HG03097 (cell line): ENCODE data around the gene TOP3A.

ENCODE experiments used
- ATAC-seq: cut with Tn5 transposase; IDR thresholded peaks from one replicate; pipeline ENCODE4 v1.9.1; 2021; ENCODE audit not compliant: unreplicated experiment, low FRiP score

TOP3A gene

DNA sequence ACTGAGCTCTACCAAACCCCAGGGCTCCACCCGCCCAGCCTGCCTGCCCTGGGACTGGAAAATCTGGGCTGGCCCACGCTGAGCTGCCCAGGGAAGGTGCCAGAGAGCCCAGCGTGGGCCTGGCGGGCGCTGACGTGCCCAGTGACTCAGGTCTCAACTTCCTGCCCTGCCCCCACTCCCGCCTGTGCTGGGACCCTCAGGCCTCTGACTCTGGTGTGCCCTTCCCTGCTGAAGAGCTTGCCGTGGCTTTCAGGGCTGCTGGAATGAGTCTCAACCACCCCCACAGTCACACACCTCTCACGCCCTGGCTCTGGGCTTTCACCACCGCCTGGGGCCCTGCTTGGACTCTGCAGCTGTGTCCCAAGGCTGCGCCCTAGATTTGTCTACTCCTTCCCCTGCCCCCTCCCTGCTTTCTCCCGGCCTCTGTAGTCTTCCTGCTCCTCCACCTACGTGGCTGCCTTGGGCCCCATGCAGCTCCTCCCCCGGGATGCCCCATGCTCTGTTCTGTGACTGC, 79.0 kb downstream of the TOP3A start:
- ATAC-seq, result no peak

DNA sequence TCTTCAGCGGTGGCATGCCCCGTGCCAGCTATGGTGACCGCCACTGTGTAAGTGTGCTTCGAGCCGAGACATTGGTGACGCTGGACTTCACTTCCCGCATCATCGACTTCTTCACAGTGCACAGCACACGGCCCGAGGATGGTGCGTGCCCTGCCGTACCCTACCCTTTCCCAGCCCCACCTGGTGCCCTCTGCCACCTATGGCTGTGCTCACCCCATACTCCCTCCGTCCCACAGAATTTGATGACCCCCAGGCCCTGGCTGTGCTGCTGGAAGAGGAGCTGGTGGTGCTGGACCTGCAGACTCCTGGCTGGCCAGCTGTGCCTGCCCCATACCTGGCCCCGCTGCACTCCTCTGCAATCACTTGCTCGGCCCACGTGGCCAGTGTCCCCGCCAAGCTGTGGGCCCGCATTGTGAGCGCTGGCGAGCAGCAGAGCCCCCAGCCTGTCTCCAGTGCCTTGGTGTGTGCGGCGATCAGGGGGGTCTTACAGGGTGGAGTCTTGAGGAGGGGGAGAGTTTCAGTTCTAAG, 79.9 kb downstream of the TOP3A start:
- no peak for ATAC-seq

DNA sequence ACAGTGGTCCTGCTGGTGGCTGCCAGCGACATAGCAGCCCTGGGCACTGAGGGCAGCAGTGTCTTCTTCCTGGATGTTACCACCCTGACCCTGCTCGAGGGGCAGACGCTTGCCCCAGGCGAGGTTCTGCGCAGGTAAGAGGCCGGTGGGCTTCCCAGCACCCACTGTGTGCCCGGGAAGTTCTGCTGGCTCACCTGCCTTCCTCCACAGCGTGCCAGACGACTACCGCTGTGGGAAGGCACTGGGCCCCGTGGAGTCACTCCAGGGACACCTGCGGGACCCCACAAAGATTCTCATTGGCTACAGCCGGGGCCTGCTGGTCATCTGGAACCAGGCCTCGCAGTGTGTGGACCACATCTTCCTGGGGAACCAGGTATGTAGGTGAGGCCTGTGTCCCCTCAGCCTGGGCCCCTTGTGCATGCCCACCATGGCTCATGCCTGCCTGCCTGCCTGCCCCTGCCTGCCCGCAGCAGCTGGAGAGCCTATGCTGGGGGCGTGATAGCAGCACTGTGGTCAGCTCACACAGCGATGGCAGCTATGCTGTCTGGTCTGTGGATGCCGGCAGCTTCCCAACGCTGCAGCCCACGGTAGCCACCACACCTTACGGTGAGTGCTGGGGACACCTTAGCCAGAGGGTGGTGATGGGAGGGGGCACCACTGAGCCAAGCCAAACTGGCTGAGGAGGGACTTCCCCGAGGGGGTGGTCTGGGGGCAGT, 80.8 kb downstream of the TOP3A start:
- no peak for ATAC-seq

DNA sequence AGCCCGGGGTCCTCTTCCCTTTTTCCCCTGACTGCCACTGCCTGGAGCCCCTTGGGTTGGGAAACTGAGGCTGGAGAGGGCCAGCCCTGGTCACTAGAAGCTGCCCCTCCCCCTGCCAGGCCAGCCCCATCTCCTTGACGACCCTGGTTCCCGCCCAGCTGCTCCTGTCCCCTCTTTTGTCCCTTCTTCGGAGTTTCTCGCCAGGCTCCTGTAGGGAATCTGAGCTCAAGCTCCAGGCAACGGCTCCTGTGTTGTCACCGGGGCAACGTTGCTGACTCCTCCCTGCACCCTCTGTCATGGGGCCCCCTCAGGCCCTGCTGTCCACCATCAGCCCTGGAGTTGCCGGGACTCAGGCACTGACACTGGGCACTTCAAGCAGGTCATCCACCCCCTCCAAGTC, 83.6 kb downstream of the TOP3A start:
- no peak for ATAC-seq

DNA sequence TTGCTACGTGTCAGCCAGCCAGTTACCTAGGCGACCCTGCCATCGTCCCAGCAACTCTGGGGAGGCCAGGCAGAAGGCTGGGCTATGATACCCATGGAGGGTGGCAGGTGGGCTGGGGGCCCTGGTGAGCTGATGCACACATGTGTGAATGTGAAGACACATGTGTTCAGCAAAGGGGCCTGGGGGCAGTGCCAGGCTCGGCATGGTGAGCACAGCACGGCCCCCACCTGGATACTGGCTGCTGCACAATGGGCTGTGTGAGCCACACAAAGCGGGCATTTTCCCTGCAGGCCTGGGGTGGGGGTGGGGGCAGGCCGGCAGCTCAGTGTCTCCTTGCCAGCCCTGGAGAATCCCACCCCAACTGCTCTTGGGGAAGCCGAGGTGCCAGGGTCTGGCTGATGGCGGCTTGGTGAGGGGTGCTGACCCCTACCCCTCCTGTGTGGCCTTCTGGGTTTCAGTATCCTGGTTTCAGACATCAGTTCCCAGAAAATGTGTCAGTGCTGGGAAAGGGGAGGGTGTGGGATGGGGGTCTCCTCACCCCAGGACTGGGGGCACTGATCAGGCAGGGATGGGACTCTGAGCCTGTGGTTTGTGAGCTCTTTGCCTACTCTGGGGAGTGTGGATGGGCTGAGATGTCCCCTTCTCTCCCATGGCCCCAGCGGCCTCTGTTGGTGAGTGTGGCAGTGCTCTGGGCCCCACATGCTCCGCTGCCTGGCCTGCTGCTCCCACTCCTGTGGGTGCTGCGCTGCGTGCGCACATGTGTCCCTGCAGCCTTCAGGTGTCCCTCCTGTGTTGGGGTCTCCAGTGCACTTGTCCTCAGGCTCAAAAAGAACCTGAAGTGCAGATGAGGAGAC, 84.3 kb downstream of the TOP3A start:
- no peak for ATAC-seq

DNA sequence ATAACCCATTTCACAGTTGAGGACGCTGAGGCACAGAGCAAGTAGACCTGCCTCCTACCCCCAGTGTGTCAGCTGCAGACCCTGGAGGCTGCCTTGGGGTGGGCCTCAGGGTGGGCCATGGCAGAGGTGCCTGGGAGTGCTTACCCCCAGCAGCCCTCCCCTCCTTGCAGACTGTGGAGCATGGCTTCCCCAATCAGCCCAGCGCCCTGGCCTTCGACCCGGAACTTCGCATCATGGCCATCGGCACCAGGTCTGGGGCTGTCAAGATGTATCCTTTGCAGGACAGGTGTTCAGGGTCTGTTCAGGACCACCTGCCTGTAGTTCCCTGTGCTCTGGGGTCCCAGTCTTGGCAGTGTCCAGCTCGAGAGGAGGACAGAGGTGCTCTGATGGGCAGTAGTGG, 85.0 kb downstream of the TOP3A start:
- ATAC-seq, result no peak

DNA sequence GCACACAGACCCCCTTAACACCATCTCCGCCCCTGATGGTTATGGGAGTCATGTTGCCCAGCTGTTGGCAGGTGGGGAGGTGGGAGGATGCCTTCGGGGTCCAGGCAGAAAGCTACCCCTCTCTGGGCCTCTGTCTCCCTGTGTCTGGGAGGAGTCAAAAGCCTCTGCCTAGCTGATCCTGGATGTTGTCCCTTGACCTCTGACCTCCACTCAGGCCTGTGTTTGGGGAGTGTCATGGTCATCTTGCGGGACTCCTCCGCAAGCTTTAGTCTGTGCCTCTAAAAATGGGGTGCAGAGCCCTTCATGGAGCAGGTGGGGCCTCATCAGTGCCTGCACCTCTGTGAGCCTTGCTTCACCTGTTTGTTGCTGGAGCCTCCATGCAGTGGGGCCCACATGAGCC, 85.5 kb downstream of the TOP3A start:
- ATAC-seq, result no peak

DNA sequence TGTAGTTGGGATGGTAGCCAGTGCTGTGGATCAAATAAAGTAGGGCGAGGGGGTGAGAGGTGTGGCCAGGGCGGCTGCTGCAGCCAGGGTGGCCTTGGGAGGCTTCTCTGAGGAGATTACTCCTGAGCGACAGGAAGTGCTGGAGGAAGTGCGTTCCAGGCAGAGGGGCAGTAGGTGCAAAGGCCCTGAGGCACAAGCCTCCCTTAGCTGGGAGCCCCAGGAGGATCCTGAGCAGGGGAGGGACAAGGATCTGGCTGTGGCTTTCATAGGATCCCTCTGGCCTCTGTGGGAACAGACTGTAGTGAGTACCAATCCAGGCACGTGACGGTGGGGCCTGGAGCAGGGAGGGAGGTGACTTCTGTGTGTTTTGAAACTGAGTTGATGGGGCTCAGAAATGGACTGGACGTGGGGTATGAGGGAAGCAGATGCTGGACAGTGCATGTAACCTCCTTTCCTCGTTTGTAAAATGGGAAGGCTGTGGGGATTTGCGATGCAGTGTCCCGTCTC, 86.6 kb downstream of the TOP3A start:
- no peak for ATAC-seq

DNA sequence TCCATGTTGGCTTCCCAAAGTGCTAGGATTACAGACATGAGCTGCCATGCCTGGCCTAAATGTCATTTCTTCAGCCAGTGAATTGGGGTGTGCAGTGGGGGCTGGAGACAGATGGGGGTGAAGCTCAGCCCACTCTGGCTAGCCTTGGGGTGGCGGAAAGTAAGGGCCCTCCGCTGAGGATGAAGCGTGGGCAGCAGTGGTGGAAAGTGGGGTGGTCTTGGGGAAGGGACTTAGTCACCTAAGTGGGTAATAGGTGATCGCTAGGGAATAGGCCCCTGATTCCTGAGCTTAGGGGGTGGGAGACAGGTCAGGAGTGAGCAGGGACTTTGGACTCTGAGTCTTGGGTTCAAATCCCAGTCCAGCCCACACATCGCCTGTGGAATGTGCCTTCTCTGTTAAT, 87.2 kb downstream of the TOP3A start:
- no peak for ATAC-seq

DNA sequence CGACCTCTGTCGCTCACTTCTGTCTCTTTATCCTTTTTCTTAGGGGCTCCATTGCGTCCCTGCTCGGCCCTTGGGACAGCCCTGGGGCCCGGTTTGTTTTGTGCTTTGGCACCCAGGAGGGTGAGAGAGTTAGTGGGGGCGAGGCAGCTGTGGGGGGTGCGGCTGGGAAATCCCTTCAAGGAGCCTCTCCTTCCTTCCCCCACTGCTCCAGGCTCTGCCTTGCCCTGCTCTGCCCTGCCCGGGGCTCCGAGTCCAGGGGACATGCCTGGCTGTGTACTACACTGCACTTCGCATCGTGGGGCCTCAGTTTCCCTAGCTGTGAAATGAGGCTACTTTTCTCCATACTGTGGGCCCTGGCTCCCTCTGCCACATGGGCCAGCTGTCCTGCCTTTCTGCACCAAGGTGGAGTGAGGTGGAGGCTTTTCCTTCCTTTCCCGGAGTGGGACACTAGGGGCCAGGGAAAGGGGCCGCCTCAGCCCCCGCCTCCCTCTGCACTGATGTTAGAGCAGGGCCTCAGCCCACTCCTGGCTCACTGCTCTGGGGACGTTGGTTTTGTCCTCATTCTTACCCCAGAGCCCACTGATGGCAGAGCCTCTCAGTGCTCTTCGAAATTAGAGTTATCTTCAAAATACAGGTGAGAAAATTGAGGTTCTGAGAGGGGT, 88.4 kb downstream of the TOP3A start:
- no peak for ATAC-seq

DNA sequence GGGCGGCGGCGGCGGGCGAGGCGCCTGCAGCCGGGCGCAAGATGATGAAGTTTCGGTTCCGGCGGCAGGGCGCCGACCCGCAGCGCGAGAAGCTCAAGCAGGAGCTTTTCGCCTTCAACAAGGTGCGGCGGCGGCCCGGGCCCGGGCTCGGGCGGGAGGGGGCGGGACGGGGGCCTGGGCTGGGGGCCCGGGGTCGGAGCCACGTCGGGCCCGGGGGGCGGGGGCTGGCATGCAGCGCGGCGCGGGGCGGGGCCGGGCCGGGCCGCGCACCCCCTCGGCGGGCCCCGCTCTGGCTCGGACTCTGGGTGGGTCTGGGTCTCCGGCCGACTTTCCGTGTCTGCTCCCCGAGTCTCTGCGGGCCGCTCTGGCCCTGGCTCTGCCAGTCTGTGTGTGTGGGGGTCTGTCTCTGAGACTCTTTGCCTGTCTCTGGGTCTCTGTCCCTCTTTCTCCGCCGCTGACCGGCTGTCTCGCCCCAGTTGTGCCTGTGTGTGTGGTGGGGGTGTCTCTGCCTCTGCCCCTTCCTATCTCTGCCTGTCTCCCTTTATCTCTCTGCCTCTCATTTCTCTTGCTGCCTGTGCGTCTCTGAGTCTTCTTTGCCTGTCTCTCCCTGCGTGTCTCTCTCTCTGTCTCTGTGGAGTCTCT, 89.0 kb downstream of the TOP3A start:
- no peak for ATAC-seq

DNA sequence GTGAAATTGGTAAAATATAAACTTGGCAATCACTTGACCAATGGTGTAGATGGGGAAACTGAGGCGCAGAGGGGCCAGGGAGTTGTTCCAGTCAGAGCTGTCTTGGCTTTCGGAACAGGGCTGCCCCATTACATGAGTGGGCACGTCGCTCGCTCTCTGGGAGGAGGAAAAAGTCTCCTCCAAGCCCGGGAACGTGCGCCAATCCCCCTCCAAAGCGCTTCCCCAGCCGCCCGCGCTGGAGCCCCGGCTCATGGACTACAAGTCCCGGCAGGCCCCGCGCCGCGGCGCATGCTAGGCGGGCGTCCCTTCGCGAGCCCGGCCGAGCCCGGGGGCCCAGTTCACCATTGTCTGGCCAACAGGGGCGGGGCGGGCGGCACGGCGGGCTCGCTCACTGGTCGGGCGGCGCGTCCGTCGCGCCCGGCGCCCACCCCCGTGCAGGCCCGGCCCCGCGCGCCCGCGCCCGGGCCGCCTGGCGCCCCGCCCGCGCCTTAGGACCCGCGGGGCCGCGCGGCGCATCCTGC, 89.6 kb downstream of the TOP3A start, which contains the start of gene LLGL1:
TSS of gene LLGL1 (plus strand) at position 515 of the 521 bp plus-strand sequence. CDS start 48 bp downstream, outside the sequence.
- peak; percentile 70 for ATAC-seq

DNA sequence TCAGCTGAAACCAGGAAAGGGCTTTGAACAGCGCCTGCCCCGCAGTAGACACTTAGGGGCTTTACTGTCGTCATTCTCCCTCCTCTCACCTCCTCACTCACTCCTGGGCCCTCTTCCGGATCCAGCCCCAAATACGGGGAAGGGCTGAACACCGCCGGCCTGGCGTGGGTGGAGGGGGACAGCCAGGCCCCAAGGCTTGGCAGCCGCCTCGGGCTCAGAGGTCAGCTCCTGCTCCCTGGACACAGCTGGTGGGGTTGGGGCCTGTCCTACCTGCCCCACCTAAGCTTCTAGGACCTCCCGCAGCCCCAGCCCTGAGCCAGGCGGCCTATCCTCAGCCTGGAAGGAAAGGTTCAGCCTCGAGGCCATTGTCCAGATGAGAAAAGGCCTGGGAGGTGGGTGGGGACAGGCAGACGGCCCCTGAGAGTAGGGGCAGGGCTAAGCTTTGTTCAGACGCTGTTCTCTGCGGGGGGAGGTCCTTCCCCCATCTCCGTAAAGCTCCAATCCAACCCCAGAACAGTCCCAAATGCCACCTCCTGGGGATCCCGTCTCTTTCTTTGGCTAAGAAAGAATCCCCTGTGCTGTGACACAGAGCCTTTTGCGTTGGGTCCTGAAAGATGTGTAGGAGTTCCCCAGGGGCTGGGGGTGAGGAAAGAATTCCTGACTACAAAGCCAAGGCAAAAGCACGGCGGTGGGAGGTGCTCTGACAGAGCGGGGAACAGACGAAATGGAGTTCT, 90.2 kb downstream of the TOP3A start:
- no peak for ATAC-seq

DNA sequence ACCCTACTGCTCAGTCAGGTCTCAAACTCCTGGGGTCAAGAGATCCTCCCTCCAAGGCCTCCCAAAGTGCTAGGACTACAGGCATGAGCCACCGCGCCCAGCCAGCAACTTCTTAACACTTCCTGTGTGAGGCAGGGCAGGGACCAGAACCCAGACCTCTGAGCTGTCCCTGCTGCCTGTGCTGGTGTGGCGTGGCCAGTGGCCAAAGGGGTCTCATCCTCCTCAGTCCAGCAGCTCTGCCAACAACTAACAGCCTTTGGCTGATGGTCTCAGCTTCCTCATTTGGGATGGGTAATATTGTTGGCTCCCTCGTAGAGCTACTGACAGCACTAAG, 90.8 kb downstream of the TOP3A start:
- ATAC-seq, result no peak
